HepG2 (cell line): ENCODE measurements around the gene GON7.

Experiments used
- CBX1 ChIP-seq: IDR thresholded peaks from one replicate; pipeline ENCODE4 v1.6.1; 2016; ENCODE audit warnings: antibody characterized with exemption, low read depth
- ETV6 ChIP-seq: sonication (generic); formaldehyde crosslinking; conservative IDR thresholded peaks from 2 replicates; pipeline ENCODE4 v1.4.0; 2020; ENCODE audit warnings: missing genetic modification reagents
- JUN ChIP-seq: sonication (generic); formaldehyde crosslinking; IDR thresholded peaks from 2 replicates; pipeline ENCODE4 v1.4.0; 2020; ENCODE audit warnings: mild to moderate bottlenecking, missing genetic modification reagents
- TF ChIP-seq, protein P1 (sequence below): sonication (generic); formaldehyde crosslinking; IDR thresholded peaks from 2 replicates; pipeline ENCODE4 v1.5.0; 2020; ENCODE audit warnings: missing genetic modification reagents, mild to moderate bottlenecking, borderline replicate concordance

DNA sequence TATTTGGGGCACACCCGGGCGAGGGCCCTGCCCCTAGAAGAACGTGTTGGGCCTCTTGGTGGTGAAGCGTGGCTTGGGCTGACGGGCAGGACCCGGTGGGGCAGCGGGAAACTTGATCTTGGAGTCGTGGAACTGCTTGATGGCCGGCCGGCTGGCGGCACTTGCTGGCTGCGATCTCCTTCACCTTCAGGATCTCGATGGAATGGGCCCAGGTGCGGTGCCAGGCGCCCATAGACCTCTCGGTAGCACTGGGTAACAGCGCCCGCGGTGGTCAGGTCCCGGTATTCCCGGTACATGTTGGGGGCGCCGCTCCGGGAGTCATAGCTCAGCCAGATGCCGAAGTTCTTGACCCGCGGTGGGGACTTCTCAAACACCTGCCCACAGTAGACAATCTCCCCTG lies 16.7 kb upstream of the GON7 start:
- TF ChIP-seq CBX1: no peak
- no peak for TF ChIP-seq JUN (CRISPR knock-in tag)
- TF ChIP-seq, protein P1, sequence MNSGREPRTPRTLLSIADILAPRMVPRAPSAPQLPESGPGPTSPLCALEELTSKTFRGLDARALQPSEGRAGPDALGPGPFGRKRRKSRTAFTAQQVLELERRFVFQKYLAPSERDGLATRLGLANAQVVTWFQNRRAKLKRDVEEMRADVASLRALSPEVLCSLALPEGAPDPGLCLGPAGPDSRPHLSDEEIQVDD: no peak
- TF ChIP-seq ETV6 (CRISPR knock-in tag): no peak
